ENCODE measurements around the gene SCG5.

DNA sequence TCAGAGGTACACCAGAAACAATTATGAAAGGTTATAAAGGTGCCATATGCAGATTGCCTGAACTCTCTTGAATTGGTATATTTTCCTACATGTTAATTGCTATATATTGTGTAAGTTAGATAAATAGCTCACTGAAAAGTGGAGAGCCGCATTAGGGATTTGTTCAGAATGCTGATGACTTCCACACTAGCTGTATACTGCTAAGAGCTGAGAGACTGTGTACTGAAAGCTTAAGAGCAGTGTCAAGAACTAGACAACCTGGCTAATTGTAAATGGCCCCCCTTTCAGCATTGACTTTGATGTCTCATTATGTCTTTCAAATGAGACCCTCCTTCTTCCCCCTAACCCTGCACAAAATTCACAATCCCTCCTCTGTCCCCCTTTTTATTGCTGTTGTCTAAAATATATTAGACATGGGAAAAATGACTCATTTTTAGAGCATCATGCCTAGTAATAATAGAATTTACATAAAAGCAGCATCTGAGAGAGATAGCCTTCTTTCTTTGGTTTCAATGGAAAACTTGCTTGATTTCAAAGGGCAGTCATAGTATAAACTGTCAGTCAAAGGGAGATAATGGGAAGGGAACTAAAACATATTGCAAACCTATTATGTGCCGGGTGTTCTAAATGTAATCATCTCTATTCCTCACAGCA is 41.6 kb downstream of the SCG5 start:
- TF ChIP-seq, protein P1, sequence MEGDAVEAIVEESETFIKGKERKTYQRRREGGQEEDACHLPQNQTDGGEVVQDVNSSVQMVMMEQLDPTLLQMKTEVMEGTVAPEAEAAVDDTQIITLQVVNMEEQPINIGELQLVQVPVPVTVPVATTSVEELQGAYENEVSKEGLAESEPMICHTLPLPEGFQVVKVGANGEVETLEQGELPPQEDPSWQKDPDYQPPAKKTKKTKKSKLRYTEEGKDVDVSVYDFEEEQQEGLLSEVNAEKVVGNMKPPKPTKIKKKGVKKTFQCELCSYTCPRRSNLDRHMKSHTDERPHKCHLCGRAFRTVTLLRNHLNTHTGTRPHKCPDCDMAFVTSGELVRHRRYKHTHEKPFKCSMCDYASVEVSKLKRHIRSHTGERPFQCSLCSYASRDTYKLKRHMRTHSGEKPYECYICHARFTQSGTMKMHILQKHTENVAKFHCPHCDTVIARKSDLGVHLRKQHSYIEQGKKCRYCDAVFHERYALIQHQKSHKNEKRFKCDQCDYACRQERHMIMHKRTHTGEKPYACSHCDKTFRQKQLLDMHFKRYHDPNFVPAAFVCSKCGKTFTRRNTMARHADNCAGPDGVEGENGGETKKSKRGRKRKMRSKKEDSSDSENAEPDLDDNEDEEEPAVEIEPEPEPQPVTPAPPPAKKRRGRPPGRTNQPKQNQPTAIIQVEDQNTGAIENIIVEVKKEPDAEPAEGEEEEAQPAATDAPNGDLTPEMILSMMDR (conservative IDR thresholded peaks at IDR 0.05 in 1 of 2, IDR thresholded peaks at IDR 0.05 in 1 of 2; ENCODE audit: low read depth in 1 of 2, low read length in 2 of 2), result no peak
- no peak for TF ChIP-seq EZH2 (IDR thresholded peaks at IDR 0.05; ENCODE audit: low read length, missing control alignments)
